CD14-positive monocyte (primary cell): ENCODE data around the gene DDHD1. TPM values are rescaled to one million over a fixed set of nuclear protein-coding genes. Genes with fewer than 3 reads are reported as not detected.

Source experiments
- DNase-seq, 3 donors: peaks; one replicate each; pipeline ENCODE4 v3.0.0-alpha.2; 2011 to 2022
- H2AFZ ChIP-seq: 2 replicates; pipeline ENCODE4 v1.6.0; 2012; ENCODE audit warnings: mild to moderate bottlenecking, low read depth, low read length, inconsistent platforms; ENCODE audit not compliant: insufficient read depth, poor library complexity, severe bottlenecking
- H3K27ac ChIP-seq, 2 donors: 1 replicate in 1 of 2; 2 replicates in 1 of 2; pipeline ENCODE4 v1.5.1; 2012 to 2013; ENCODE audit warnings: low read length in 2 of 2, control low read depth in 1 of 2, inconsistent platforms in 1 of 2, low read depth in 1 of 2, mild to moderate bottlenecking in 1 of 2
- H3K27me3 ChIP-seq, 2 donors: one replicate each; pipeline versions ENCODE4 v1.6.0 to v1.6.1; 2011 to 2013; ENCODE audit warnings: low read length in 2 of 2; ENCODE audit not compliant: control insufficient read depth in 2 of 2, insufficient read depth in 2 of 2
- H3K36me3 ChIP-seq, 2 donors: replicated peaks in 1 of 2; 1 replicate in 1 of 2; 2 replicates in 1 of 2; pipeline versions ENCODE4 v1.5.1 to v1.6.1; 2012 to 2013; ENCODE audit warnings: low read length in 2 of 2, control low read depth in 1 of 2, inconsistent platforms in 1 of 2, mild to moderate bottlenecking in 1 of 2; ENCODE audit not compliant: insufficient read depth in 2 of 2, control insufficient read depth in 1 of 2
- H3K4me1 ChIP-seq, 2 donors: 1 replicate in 1 of 2; 2 replicates in 1 of 2; pipeline versions ENCODE4 v1.5.1 to v1.6.1; 2012 to 2013; ENCODE audit warnings: low read length in 2 of 2, control low read depth in 1 of 2, inconsistent platforms in 1 of 2, mild to moderate bottlenecking in 1 of 2, moderate library complexity in 1 of 2; ENCODE audit not compliant: insufficient read depth in 2 of 2, control insufficient read depth in 1 of 2
- H3K4me2 ChIP-seq: replicated peaks from 2 replicates; pipeline ENCODE3; 2012; ENCODE audit warnings: low read length, moderate library complexity, mild to moderate bottlenecking; ENCODE audit not compliant: poor library complexity, severe bottlenecking; ENCODE audit errors: extremely low read depth
- H3K4me3 ChIP-seq, 3 experiments: fragments of 200-600 bp in 1 of 3; sonication (generic) in 1 of 3; replicated peaks in 1 of 3; 1 replicate in 2 of 3; 2 replicates in 1 of 3; pipeline ENCODE4 v1.5.1; 2011 to 2013; ENCODE audit warnings: low read length in 3 of 3, mild to moderate bottlenecking in 3 of 3, control low read depth in 2 of 3, low read depth in 2 of 3, inconsistent platforms in 1 of 3, moderate library complexity in 1 of 3
- H3K79me2 ChIP-seq: 2 replicates; pipeline ENCODE4 v1.6.0; 2012; ENCODE audit warnings: mild to moderate bottlenecking, control low read depth, inconsistent platforms, low read length, moderate library complexity; ENCODE audit not compliant: insufficient read depth
- H3K9ac ChIP-seq: 2 replicates; pipeline ENCODE4 v1.6.0; 2017; ENCODE audit warnings: low read length, mild to moderate bottlenecking; ENCODE audit not compliant: insufficient read depth, poor library complexity, severe bottlenecking
- H3K9me3 ChIP-seq, 2 donors: replicated peaks in 1 of 2; 1 replicate in 1 of 2; 2 replicates in 1 of 2; pipeline versions ENCODE4 v1.5.1 to v1.6.1; 2012 to 2013; ENCODE audit warnings: low read length in 2 of 2, control low read depth in 1 of 2; ENCODE audit not compliant: control insufficient read depth in 1 of 2, insufficient read depth in 1 of 2
- H4K20me1 ChIP-seq: 2 replicates; pipeline ENCODE4 v1.6.0; 2012; ENCODE audit warnings: mild to moderate bottlenecking, low read length, control low read depth, moderate library complexity; ENCODE audit not compliant: insufficient read depth
- H3K27ac Mint-ChIP-seq, 7 donors: one replicate each; pipeline ENCODE4 v1.8.0; 2020; ENCODE audit warnings: mild to moderate bottlenecking in 7 of 7, mixed read lengths in 7 of 7, moderate library complexity in 6 of 7, inconsistent platforms in 2 of 7
- H3K27me3 Mint-ChIP-seq, 3 donors: one replicate each; pipeline ENCODE4 v1.8.0; 2021 to 2022; ENCODE audit warnings: low read depth in 3 of 3, mild to moderate bottlenecking in 3 of 3, mixed read lengths in 3 of 3, moderate library complexity in 3 of 3, inconsistent platforms in 1 of 3
- H3K36me3 Mint-ChIP-seq, 2 donors: one replicate each; pipeline ENCODE4 v1.8.0; 2020; ENCODE audit warnings: mixed read lengths in 2 of 2, inconsistent platforms in 1 of 2, mild to moderate bottlenecking in 1 of 2
- H3K4me1 Mint-ChIP-seq: one replicate; pipeline ENCODE4 v1.8.0; 2020; ENCODE audit warnings: mild to moderate bottlenecking, mixed read lengths
- H3K4me3 Mint-ChIP-seq, 2 donors: one replicate each; pipeline ENCODE4 v1.8.0; 2020; ENCODE audit warnings: mild to moderate bottlenecking in 2 of 2, mixed read lengths in 2 of 2, moderate library complexity in 1 of 2
- H3K9me3 Mint-ChIP-seq, 7 donors: one replicate each; pipeline ENCODE4 v1.8.0; 2020 to 2022; ENCODE audit warnings: mixed read lengths in 7 of 7, mild to moderate bottlenecking in 6 of 7, moderate library complexity in 6 of 7, inconsistent platforms in 2 of 7
- WGBS: methylation state at CpG from one replicate; pipeline ENCODE4 v1.1.5; 2013; ENCODE audit warnings: missing lambda C conversion rate; ENCODE audit not compliant: insufficient coverage; 5-methylcytosine and 5-hydroxymethylcytosine counted together
- intact Hi-C, 2 donors: fragments of 100-400 bp; cut with micrococcal nuclease; formaldehyde crosslinking; loops; one replicate each; pipeline versions ENCODE4 v1.15.0 to v1.15.1; 2023
- polyA plus RNA-seq, 3 donors: library from polyadenylated mRNA; depleted of rRNA in 1 of 3; unstranded in 2 of 3; stranded (reverse) in 1 of 3; fragments of 300-500 nt in 2 of 3; fragments of >200 nt in 1 of 3; fragmentation: Illumina TruSeq in 2 of 3; gene quantifications; 1 replicate in 2 of 3; 2 replicates in 1 of 3; pipeline ENCODE4 v1.2.3, GENCODE V29; 2012 to 2021
- TF ChIP-seq, protein P1 (sequence below): fragments of 200-600 bp; IDR thresholded peaks from one replicate; pipeline ENCODE4 v1.8.0; 2022; ENCODE audit warnings: antibody characterized with exemption, mild to moderate bottlenecking

DDHD1 gene
- polyA plus RNA-seq, 3 donors = 2.2 to 7.0 (median 3.1) TPM

DNA sequence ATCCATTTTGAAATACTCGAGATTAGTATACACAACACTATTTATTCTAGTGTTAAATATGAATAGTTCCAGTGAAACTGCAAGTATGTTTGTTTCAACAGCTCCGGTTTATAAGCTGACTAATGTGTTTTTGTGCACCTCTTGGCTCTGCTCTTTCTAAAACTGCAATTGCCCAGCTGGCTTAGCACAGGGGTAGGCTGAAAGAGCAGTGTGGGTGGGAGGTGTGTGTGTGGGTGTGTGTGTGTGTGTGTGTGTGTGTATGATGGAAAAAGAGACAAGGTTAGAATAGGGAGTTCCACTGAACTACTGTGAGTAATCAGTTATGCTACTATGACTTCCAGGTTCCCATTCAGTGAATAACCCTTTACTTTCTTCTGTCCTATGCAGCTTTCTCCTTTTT, 37.8 kb upstream of the DDHD1 start:
- Histone ChIP-seq H3K9me3 (no peaks in the 10 kb centered on the region), H3K27me3 (no peaks in the 10 kb centered on the region), H2AFZ (no peak overlapping the region), H3K9ac (no peak overlapping the region), H3K79me2 (no peaks in the 10 kb centered on the region), H4K20me1 (no peaks in the 10 kb centered on the region), H3K36me3 (no peaks in the 10 kb centered on the region), H3K4me2 (no peak overlapping the region), H3K4me3 (no peak overlapping the region), H3K27ac (no peak overlapping the region), H3K4me1 (no peaks in the 10 kb centered on the region)
- Mint-ChIP-seq H3K27ac (no peak overlapping the region), H3K9me3 (peaks cover 0 to 7% (median 1%) of the 10 kb centered on the region in 7 donors), H3K4me1 (no peaks in the 10 kb centered on the region), H3K27me3 (peaks cover 0 to 2% (median 2%) of the 10 kb centered on the region in 3 donors), H3K4me3 (no peak overlapping the region), H3K36me3 (no peaks in the 10 kb centered on the region)
- DNase-seq = no peak
- intact Hi-C loops = no loop called here
- WGBS = 100% methylated on average over 1 of the region's 2 CpGs
- TF ChIP-seq, protein P1, sequence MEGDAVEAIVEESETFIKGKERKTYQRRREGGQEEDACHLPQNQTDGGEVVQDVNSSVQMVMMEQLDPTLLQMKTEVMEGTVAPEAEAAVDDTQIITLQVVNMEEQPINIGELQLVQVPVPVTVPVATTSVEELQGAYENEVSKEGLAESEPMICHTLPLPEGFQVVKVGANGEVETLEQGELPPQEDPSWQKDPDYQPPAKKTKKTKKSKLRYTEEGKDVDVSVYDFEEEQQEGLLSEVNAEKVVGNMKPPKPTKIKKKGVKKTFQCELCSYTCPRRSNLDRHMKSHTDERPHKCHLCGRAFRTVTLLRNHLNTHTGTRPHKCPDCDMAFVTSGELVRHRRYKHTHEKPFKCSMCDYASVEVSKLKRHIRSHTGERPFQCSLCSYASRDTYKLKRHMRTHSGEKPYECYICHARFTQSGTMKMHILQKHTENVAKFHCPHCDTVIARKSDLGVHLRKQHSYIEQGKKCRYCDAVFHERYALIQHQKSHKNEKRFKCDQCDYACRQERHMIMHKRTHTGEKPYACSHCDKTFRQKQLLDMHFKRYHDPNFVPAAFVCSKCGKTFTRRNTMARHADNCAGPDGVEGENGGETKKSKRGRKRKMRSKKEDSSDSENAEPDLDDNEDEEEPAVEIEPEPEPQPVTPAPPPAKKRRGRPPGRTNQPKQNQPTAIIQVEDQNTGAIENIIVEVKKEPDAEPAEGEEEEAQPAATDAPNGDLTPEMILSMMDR = no peak

- intact Hi-C loops = no loop called here
- 100% methylated on average over 3 of the region's 5 CpGs for WGBS
- no peak overlapping the region for H3K9ac ChIP-seq
Measured at GRCh38 chr14:53187921-53188463, 34.9 kb upstream of the DDHD1 start.

More at GRCh38 chr14:53187921-53188463, 34.9 kb upstream of the DDHD1 start:
- no peak overlapping the region for H2AFZ ChIP-seq
- no peak overlapping the region for H3K4me3 Mint-ChIP-seq
- H3K27me3 Mint-ChIP-seq = peaks cover 0 to 2% (median 0%) of the 10 kb centered on the region in 3 donors
- peaks cover 3% of the 10 kb centered on the region for H3K4me1 Mint-ChIP-seq
- no peaks in the 10 kb centered on the region for H3K27me3 ChIP-seq
- H4K20me1 ChIP-seq = no peaks in the 10 kb centered on the region
- H3K36me3 Mint-ChIP-seq = no peaks in the 10 kb centered on the region
- DNase-seq = no peak
- no peaks in the 10 kb centered on the region for H3K4me1 ChIP-seq
- H3K9me3 Mint-ChIP-seq = peaks cover 0 to 2% (median 0%) of the 10 kb centered on the region in 7 donors
- no peak overlapping the region for H3K27ac ChIP-seq
- no peaks in the 10 kb centered on the region for H3K36me3 ChIP-seq
- TF ChIP-seq, protein P1 = no peak
- H3K27ac Mint-ChIP-seq = no peak overlapping the region
- no peaks in the 10 kb centered on the region for H3K79me2 ChIP-seq
- no peak overlapping the region for H3K4me2 ChIP-seq
- no peaks in the 10 kb centered on the region for H3K9me3 ChIP-seq
- no peak overlapping the region for H3K4me3 ChIP-seq
